ENCODE measurements around the gene TTPAL. TPM values are rescaled to one million over a fixed set of nuclear protein-coding genes. Genes with fewer than 3 reads are reported as not detected.

Gene TTPAL
- polyA plus RNA-seq, 1 of the 3 experiments (the other 2 are of a cell fraction) = 5.7 TPM

DNA sequence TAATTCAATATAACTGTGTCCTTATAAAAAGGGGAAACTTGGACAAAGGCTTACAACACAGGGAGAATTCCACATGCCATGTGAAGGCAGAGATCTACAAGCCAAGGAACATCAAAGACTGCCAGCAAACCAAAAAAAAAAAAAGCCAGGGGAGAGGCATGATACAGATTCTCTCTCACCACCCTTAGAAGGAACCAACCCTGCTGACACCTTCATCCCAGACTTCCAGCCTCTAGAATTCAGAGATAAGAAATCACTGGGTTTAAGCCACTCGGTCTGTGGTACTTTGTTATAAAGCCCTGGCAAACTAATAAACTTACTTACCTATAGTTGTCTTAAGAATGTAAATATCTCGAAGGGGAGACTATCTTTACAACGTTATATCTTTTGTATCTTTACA is 41.8 kb downstream of the TTPAL start:
- Histone ChIP-seq H3K4me2 (no peak overlapping the region), H3K79me2 (ENCODE audit: insufficient read depth) (peaks cover 94% of the 10 kb centered on the region), H3F3A (replicated peaks; ENCODE audit: insufficient read depth) (peaks cover 4% of the 10 kb centered on the region), H3K4me3 (ENCODE audit: low read depth in 2 of 2, low read length in 1 of 2) (no peak overlapping the region), H3K4me1 (ENCODE audit: control insufficient read depth in 1 of 2, insufficient read depth in 2 of 2, low read depth in 1 of 2, low read length in 1 of 2) (peaks cover 0 to 11% of the 10 kb centered on the region in 2 experiments; a peak in 2 of 4 replicates), H3K27me3 (ENCODE audit: insufficient read depth) (no peaks in the 10 kb centered on the region), H3K9me2 (no peaks in the 10 kb centered on the region), H3K36me3 (replicated peaks in 1 of 2; ENCODE audit: control insufficient read depth in 1 of 2, insufficient read depth in 2 of 2, low read length in 1 of 2) (peaks cover 8 to 10% of the 10 kb centered on the region in 2 experiments), H3K9ac (no peak overlapping the region), H2AFZ (ENCODE audit: low read depth) (no peak overlapping the region), H3K9me3 (no peaks in the 10 kb centered on the region), H4K20me1 (ENCODE audit: insufficient read depth) (peaks cover 88% of the 10 kb centered on the region), H3K27ac (ENCODE audit: low read depth in 2 of 2, low read length in 1 of 2) (no peak overlapping the region)
- 87% methylated on average over 3 of the region's 3 CpGs for WGBS (ENCODE audit: low lambda C conversion rate)
- ChIA-PET POLR2A (no interaction called here), CTCF (interaction anchor here (0.7 kb wide), 1 partner anchor 23 kb away, joined by 3 read pairs; no protein-coding TSS in a partner anchor)
- TF ChIP-seq POLR2AphosphoS5 (IDR thresholded peaks at IDR 0.05; ENCODE audit: low read depth, low read length) = no peak
- DNase-seq = no peak

GRCh38 chr20:44518248-44518647 is 42.6 kb downstream of the TTPAL start:
- no peaks in the 10 kb centered on the region for H3K9me2 ChIP-seq
- H3F3A ChIP-seq (replicated peaks; ENCODE audit: insufficient read depth) = peaks cover 4% of the 10 kb centered on the region
- TF ChIP-seq, protein P1, sequence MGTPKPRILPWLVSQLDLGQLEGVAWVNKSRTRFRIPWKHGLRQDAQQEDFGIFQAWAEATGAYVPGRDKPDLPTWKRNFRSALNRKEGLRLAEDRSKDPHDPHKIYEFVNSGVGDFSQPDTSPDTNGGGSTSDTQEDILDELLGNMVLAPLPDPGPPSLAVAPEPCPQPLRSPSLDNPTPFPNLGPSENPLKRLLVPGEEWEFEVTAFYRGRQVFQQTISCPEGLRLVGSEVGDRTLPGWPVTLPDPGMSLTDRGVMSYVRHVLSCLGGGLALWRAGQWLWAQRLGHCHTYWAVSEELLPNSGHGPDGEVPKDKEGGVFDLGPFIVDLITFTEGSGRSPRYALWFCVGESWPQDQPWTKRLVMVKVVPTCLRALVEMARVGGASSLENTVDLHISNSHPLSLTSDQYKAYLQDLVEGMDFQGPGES (IDR thresholded peaks at IDR 0.05; ENCODE audit: low read depth, low read length) = no peak
- TF ChIP-seq GABPA (IDR thresholded peaks at IDR 0.05; ENCODE audit: low read depth) = no peak
- TF ChIP-seq TEAD4 (IDR thresholded peaks at IDR 0.05; ENCODE audit: borderline replicate concordance, insufficient read depth) = no peak
- no peak for TF ChIP-seq NRF1 (IDR thresholded peaks at IDR 0.05; ENCODE audit: low read depth, low read length)
- no peak for TF ChIP-seq FOXM1 (IDR thresholded peaks at IDR 0.05; ENCODE audit: low read depth)
- TF ChIP-seq ELF1 (IDR thresholded peaks at IDR 0.05) = no peak
- no peak for TF ChIP-seq EZH2phosphoT487 (IDR thresholded peaks at IDR 0.05; ENCODE audit: borderline replicate concordance, low read depth)
- no peak for TF ChIP-seq MEF2A (IDR thresholded peaks at IDR 0.05; ENCODE audit: borderline replicate concordance, low read depth)
- TF ChIP-seq MXI1 (IDR thresholded peaks at IDR 0.05; ENCODE audit: low read depth, low read length) = no peak
- no peak for TF ChIP-seq CHD2 (IDR thresholded peaks at IDR 0.05; ENCODE audit: low read length, partially characterized antibody)
- TF ChIP-seq FOXJ3 (CRISPR knock-in tag; IDR thresholded peaks at IDR 0.05) = no peak
- no peak for TF ChIP-seq TCF12 (IDR thresholded peaks at IDR 0.05)
- TF ChIP-seq NFIC (IDR thresholded peaks at IDR 0.05; ENCODE audit: borderline replicate concordance) = no peak
- no peak for TF ChIP-seq RFX5 (IDR thresholded peaks at IDR 0.05; ENCODE audit: low read length)
- no peak for TF ChIP-seq REST (IDR thresholded peaks at IDR 0.05; ENCODE audit: low read depth, low read length)
- TF ChIP-seq, protein P2, sequence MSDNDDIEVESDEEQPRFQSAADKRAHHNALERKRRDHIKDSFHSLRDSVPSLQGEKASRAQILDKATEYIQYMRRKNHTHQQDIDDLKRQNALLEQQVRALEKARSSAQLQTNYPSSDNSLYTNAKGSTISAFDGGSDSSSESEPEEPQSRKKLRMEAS (IDR thresholded peaks at IDR 0.05; ENCODE audit: low read depth) = no peak
- no peak for TF ChIP-seq RXRA (IDR thresholded peaks at IDR 0.05; ENCODE audit: borderline replicate concordance, low read depth)
- TF ChIP-seq TAF1 (IDR thresholded peaks at IDR 0.05; ENCODE audit: borderline replicate concordance, low read depth, low read length) = no peak
- TF ChIP-seq USF1 (IDR thresholded peaks at IDR 0.05; ENCODE audit: borderline replicate concordance, low read depth) = no peak
- TF ChIP-seq, protein P3, sequence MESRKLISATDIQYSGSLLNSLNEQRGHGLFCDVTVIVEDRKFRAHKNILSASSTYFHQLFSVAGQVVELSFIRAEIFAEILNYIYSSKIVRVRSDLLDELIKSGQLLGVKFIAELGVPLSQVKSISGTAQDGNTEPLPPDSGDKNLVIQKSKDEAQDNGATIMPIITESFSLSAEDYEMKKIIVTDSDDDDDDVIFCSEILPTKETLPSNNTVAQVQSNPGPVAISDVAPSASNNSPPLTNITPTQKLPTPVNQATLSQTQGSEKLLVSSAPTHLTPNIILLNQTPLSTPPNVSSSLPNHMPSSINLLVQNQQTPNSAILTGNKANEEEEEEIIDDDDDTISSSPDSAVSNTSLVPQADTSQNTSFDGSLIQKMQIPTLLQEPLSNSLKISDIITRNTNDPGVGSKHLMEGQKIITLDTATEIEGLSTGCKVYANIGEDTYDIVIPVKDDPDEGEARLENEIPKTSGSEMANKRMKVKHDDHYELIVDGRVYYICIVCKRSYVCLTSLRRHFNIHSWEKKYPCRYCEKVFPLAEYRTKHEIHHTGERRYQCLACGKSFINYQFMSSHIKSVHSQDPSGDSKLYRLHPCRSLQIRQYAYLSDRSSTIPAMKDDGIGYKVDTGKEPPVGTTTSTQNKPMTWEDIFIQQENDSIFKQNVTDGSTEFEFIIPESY (IDR thresholded peaks at IDR 0.05; ENCODE audit: borderline replicate concordance, low read depth) = no peak
- peaks cover 3 to 5% of the 10 kb centered on the region in 2 experiments for H3K36me3 ChIP-seq (replicated peaks in 1 of 2; ENCODE audit: control insufficient read depth in 1 of 2, insufficient read depth in 2 of 2, low read length in 1 of 2)
- H3K27ac ChIP-seq (ENCODE audit: low read depth in 2 of 2, low read length in 1 of 2) = no peak overlapping the region; a peak in 1 of 4 replicates
- H3K9me3 ChIP-seq = no peaks in the 10 kb centered on the region
- no peak overlapping the region for H2AFZ ChIP-seq (ENCODE audit: low read depth)
- H3K79me2 ChIP-seq (ENCODE audit: insufficient read depth) = peaks cover 86% of the 10 kb centered on the region
- no peak for DNase-seq
- H3K4me3 ChIP-seq (ENCODE audit: low read depth in 2 of 2, low read length in 1 of 2) = no peak overlapping the region
- no peak overlapping the region for H3K4me2 ChIP-seq
- H3K9ac ChIP-seq = no peak overlapping the region
- peaks cover 0 to 11% of the 10 kb centered on the region in 2 experiments; a peak in 2 of 4 replicates for H3K4me1 ChIP-seq (ENCODE audit: control insufficient read depth in 1 of 2, insufficient read depth in 2 of 2, low read depth in 1 of 2, low read length in 1 of 2)
- ChIA-PET CTCF (interaction anchor here (0.6 kb wide), 1 partner anchor 92 kb away, joined by 3 read pairs; no protein-coding TSS in a partner anchor), POLR2A (interaction anchor here (0.5 to 0.6 kb wide), 2 partner anchors 87 to 301 kb away, joined by 3 read pairs; no protein-coding TSS in a partner anchor)
- H4K20me1 ChIP-seq (ENCODE audit: insufficient read depth) = peaks cover 80% of the 10 kb centered on the region
- no peaks in the 10 kb centered on the region for H3K27me3 ChIP-seq (ENCODE audit: insufficient read depth)
- 86% methylated on average over 3 of the region's 3 CpGs for WGBS (ENCODE audit: low lambda C conversion rate)
